Measurements from ENCODE around the gene NME4.
"Not testable (repeated sequence)": the region's sequence is repeated elsewhere in the genome, so short reads cannot be mapped to it uniquely, and the experiment has no call there.

The NME4 gene

GRCh38 chr16:397135-397661, at the start of gene NME4:
Gene NME4, plus strand, starts transcription at chr16:397199. Its CDS starts 24 bp downstream, at chr16:397223.
- peak within 1 kb of the TSS; percentile 31; the same call in 1 of the 2 replicates for H3K4me2 ChIP-seq
- H3K36me3 ChIP-seq (ENCODE audit: insufficient read depth), result no peaks in the 10 kb centered on the region
- H3K27me3 ChIP-seq (ENCODE audit: insufficient read depth, low read depth), result peaks cover 19% of the 10 kb centered on the region
- TF ChIP-seq, protein P1, sequence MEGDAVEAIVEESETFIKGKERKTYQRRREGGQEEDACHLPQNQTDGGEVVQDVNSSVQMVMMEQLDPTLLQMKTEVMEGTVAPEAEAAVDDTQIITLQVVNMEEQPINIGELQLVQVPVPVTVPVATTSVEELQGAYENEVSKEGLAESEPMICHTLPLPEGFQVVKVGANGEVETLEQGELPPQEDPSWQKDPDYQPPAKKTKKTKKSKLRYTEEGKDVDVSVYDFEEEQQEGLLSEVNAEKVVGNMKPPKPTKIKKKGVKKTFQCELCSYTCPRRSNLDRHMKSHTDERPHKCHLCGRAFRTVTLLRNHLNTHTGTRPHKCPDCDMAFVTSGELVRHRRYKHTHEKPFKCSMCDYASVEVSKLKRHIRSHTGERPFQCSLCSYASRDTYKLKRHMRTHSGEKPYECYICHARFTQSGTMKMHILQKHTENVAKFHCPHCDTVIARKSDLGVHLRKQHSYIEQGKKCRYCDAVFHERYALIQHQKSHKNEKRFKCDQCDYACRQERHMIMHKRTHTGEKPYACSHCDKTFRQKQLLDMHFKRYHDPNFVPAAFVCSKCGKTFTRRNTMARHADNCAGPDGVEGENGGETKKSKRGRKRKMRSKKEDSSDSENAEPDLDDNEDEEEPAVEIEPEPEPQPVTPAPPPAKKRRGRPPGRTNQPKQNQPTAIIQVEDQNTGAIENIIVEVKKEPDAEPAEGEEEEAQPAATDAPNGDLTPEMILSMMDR (conservative IDR thresholded peaks at IDR 0.05; ENCODE audit: low read depth, low read length), result no peak
- H3K4me3 ChIP-seq (IDR thresholded peaks at IDR 0.05; ENCODE audit: insufficient read depth, low read depth, low read length), result no peak within 1 kb of the TSS
- H3K9ac ChIP-seq, result peak within 1 kb of the TSS; percentile 61; the same call in 1 of the 2 replicates
- peaks cover 15% of the 10 kb centered on the region for H3K4me1 ChIP-seq (ENCODE audit: low read depth, poor library complexity, severe bottlenecking)
- no peaks in the 10 kb centered on the region for H4K20me1 ChIP-seq (ENCODE audit: insufficient read depth)
- no peak within 1 kb of the TSS for H3K27ac ChIP-seq
- H3K79me2 ChIP-seq (ENCODE audit: insufficient read depth, low read depth), result no peaks in the 10 kb centered on the region
- no peak within 1 kb of the TSS; the same call in 1 of the 2 replicates for H2AFZ ChIP-seq (ENCODE audit: low read depth)

DNA sequence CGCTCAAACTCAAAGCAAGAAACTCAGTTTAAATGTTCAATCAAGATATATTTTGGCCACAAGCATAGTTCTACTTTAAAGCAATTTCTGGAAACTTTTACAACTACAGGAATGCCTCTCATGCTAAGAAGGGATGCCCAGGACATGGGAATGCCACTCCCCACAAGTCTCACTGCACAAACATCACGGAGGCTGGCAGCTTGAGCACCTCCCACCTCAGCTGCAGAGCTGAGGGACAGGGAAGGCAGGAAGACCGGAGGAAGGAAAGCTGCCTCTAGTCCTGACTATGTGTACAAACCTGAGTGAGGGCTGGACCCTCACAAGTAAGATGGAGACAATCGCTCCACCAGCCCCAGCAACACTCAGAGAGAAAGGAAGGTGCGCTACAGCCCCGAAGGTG, 49.8 kb upstream of the NME4 start:
- H3K4me2 ChIP-seq, result no peak overlapping the region
- no peak overlapping the region for H2AFZ ChIP-seq (ENCODE audit: low read depth)
- peaks cover 21% of the 10 kb centered on the region for H3K4me1 ChIP-seq (ENCODE audit: low read depth, poor library complexity, severe bottlenecking)
- H4K20me1 ChIP-seq (ENCODE audit: insufficient read depth), result no peaks in the 10 kb centered on the region
- H3K9ac ChIP-seq, result no peak overlapping the region
- no peaks in the 10 kb centered on the region for H3K27me3 ChIP-seq (ENCODE audit: insufficient read depth, low read depth)
- H3K36me3 ChIP-seq (ENCODE audit: insufficient read depth), result no peaks in the 10 kb centered on the region
- H3K79me2 ChIP-seq (ENCODE audit: insufficient read depth, low read depth), result peaks cover 66% of the 10 kb centered on the region
- no peak overlapping the region for H3K4me3 ChIP-seq (IDR thresholded peaks at IDR 0.05; ENCODE audit: insufficient read depth, low read depth, low read length)
- TF ChIP-seq, protein P1 (conservative IDR thresholded peaks at IDR 0.05; ENCODE audit: low read depth, low read length), result no peak
- no peak overlapping the region for H3K27ac ChIP-seq

- not testable (repeated sequence) for H3K27ac ChIP-seq; H3K36me3 ChIP-seq (ENCODE audit: insufficient read depth); H4K20me1 ChIP-seq (ENCODE audit: insufficient read depth); H3K9ac ChIP-seq; H2AFZ ChIP-seq (ENCODE audit: low read depth); H3K4me2 ChIP-seq; H3K4me3 ChIP-seq (IDR thresholded peaks at IDR 0.05; ENCODE audit: insufficient read depth, low read depth, low read length); H3K27me3 ChIP-seq (ENCODE audit: insufficient read depth, low read depth)
- peaks cover 54% of the 10 kb centered on the region; the same call in 1 of the 2 replicates for H3K79me2 ChIP-seq (ENCODE audit: insufficient read depth, low read depth)
- peaks cover 21% of the 10 kb centered on the region for H3K4me1 ChIP-seq (ENCODE audit: low read depth, poor library complexity, severe bottlenecking)
Observed at GRCh38 chr16:348495-348894, 48.5 kb upstream of the NME4 start.

GRCh38 chr16:349211-349610, 47.8 kb upstream of the NME4 start:
- H3K4me2 ChIP-seq, result no peak overlapping the region
- peaks cover 49% of the 10 kb centered on the region; the same call in 1 of the 2 replicates for H3K79me2 ChIP-seq (ENCODE audit: insufficient read depth, low read depth)
- H3K4me3 ChIP-seq (IDR thresholded peaks at IDR 0.05; ENCODE audit: insufficient read depth, low read depth, low read length), result no peak overlapping the region

GRCh38 chr16:350203-350602, 46.8 kb upstream of the NME4 start:
- peaks cover 41% of the 10 kb centered on the region; the same call in 1 of the 2 replicates for H3K79me2 ChIP-seq (ENCODE audit: insufficient read depth, low read depth)

More at GRCh38 chr16:349211-349610, 47.8 kb upstream of the NME4 start:
- no peaks in the 10 kb centered on the region for H3K27me3 ChIP-seq (ENCODE audit: insufficient read depth, low read depth)
- TF ChIP-seq, protein P1 (conservative IDR thresholded peaks at IDR 0.05; ENCODE audit: low read depth, low read length), result no peak
- no peak overlapping the region for H2AFZ ChIP-seq (ENCODE audit: low read depth)
- H3K27ac ChIP-seq, result no peak overlapping the region
- H3K9ac ChIP-seq, result no peak overlapping the region
- no peaks in the 10 kb centered on the region for H4K20me1 ChIP-seq (ENCODE audit: insufficient read depth)
- peaks cover 21% of the 10 kb centered on the region for H3K4me1 ChIP-seq (ENCODE audit: low read depth, poor library complexity, severe bottlenecking)
- no peaks in the 10 kb centered on the region for H3K36me3 ChIP-seq (ENCODE audit: insufficient read depth)

More at GRCh38 chr16:350203-350602, 46.8 kb upstream of the NME4 start:
- Histone ChIP-seq H3K27me3 (ENCODE audit: insufficient read depth, low read depth) (no peaks in the 10 kb centered on the region), H2AFZ (ENCODE audit: low read depth) (no peak overlapping the region), H3K9ac (no peak overlapping the region), H3K4me2 (no peak overlapping the region), H3K4me1 (ENCODE audit: low read depth, poor library complexity, severe bottlenecking) (peaks cover 21% of the 10 kb centered on the region), H3K27ac (no peak overlapping the region), H4K20me1 (ENCODE audit: insufficient read depth) (no peaks in the 10 kb centered on the region), H3K4me3 (IDR thresholded peaks at IDR 0.05; ENCODE audit: insufficient read depth, low read depth, low read length) (no peak overlapping the region), H3K36me3 (ENCODE audit: insufficient read depth) (no peaks in the 10 kb centered on the region)
- TF ChIP-seq, protein P1 (conservative IDR thresholded peaks at IDR 0.05; ENCODE audit: low read depth, low read length), result no peak

Data from KMS-11 (cell line).